NT2/D1 (cell line): Measurements from ENCODE around the gene TSPAN9.

ENCODE experiments used
- SUZ12 ChIP-seq: IDR thresholded peaks from 2 replicates; pipeline ENCODE4 v1.6.1; 2011; ENCODE audit not compliant: insufficient read length, insufficient read depth; ENCODE audit errors: extremely low read depth
- YY1 ChIP-seq: IDR thresholded peaks from 2 replicates; pipeline ENCODE4 v1.6.1; 2011; ENCODE audit not compliant: insufficient read length, insufficient read depth
- ZNF274 ChIP-seq: IDR thresholded peaks from 2 replicates; pipeline ENCODE4 v1.6.1; 2011; ENCODE audit warnings: mild to moderate bottlenecking, low read depth, low read length

GRCh38 chr12:3154006-3154405 is 76.8 kb downstream of the TSPAN9 start:
- no peak for TF ChIP-seq ZNF274
- TF ChIP-seq YY1: no peak
- no peak for TF ChIP-seq SUZ12
